NT2/D1 (cell line): ENCODE measurements around the gene SNX14.
"Not testable (repeated sequence)": the region's sequence is repeated elsewhere in the genome, so short reads cannot be mapped to it uniquely, and the experiment has no call there.

Experiments used
- DNase-seq: peaks from one replicate; pipeline ENCODE4 v3.0.0-alpha.2; 2011; ENCODE audit warnings: low read depth, low spot score
- H3K27me3 ChIP-seq: 2 replicates; pipeline ENCODE4 v1.6.0; 2011; ENCODE audit warnings: mild to moderate bottlenecking; ENCODE audit not compliant: insufficient read length, insufficient read depth
- H3K36me3 ChIP-seq: 2 replicates; pipeline ENCODE4 v1.6.1; 2011; ENCODE audit warnings: mild to moderate bottlenecking, low read length, mixed read lengths; ENCODE audit not compliant: insufficient read depth, insufficient read length
- H3K4me1 ChIP-seq: 2 replicates; pipeline ENCODE4 v1.5.1; 2011; ENCODE audit not compliant: insufficient read depth, insufficient read length
- H3K4me3 ChIP-seq: 2 replicates; pipeline ENCODE4 v1.5.1; 2011; ENCODE audit warnings: low read depth; ENCODE audit not compliant: insufficient read length
- H3K9ac ChIP-seq: 2 replicates; pipeline ENCODE4 v1.6.0; 2011; ENCODE audit warnings: low read depth; ENCODE audit not compliant: insufficient read length
- H3K9me3 ChIP-seq: 2 replicates; pipeline ENCODE4 v1.5.1; 2011; ENCODE audit warnings: mild to moderate bottlenecking, low read length; ENCODE audit not compliant: insufficient read depth
- SUZ12 ChIP-seq: IDR thresholded peaks from 2 replicates; pipeline ENCODE4 v1.6.1; 2011; ENCODE audit not compliant: insufficient read length, insufficient read depth; ENCODE audit errors: extremely low read depth
- YY1 ChIP-seq: IDR thresholded peaks from 2 replicates; pipeline ENCODE4 v1.6.1; 2011; ENCODE audit not compliant: insufficient read length, insufficient read depth
- ZNF274 ChIP-seq: IDR thresholded peaks from 2 replicates; pipeline ENCODE4 v1.6.1; 2011; ENCODE audit warnings: mild to moderate bottlenecking, low read depth, low read length

Gene SNX14

GRCh38 chr6:85632164-85632942, 38.7 kb upstream of the SNX14 start:
- Histone ChIP-seq H3K4me1 (no peaks in the 10 kb centered on the region), H3K9ac (no peak overlapping the region), H3K4me3 (no peak overlapping the region), H3K9me3 (no peaks in the 10 kb centered on the region), H3K27me3 (no peaks in the 10 kb centered on the region), H3K36me3 (peaks cover 88% of the 10 kb centered on the region)
- DNase-seq: no peak
- no peak for TF ChIP-seq ZNF274
- no peak for TF ChIP-seq YY1
- no peak for TF ChIP-seq SUZ12

- not testable (repeated sequence) for H3K27me3 ChIP-seq, H3K9me3 ChIP-seq, H3K4me1 ChIP-seq, DNase-seq, H3K9ac ChIP-seq, H3K4me3 ChIP-seq
- peaks cover 86% of the 10 kb centered on the region for H3K36me3 ChIP-seq
Measured at GRCh38 chr6:85631117-85631516, 37.5 kb upstream of the SNX14 start.

- TF ChIP-seq YY1 (no peak), SUZ12 (no peak), ZNF274 (no peak)
Measured at GRCh38 chr6:85628353-85628752, 34.7 kb upstream of the SNX14 start.

GRCh38 chr6:85620308-85620707, 26.6 kb upstream of the SNX14 start:
- Histone ChIP-seq H3K9ac (no peak overlapping the region), H3K4me1 (no peaks in the 10 kb centered on the region), H3K4me3 (no peak overlapping the region), H3K36me3 (peaks cover 78% of the 10 kb centered on the region), H3K27me3 (no peaks in the 10 kb centered on the region), H3K9me3 (no peaks in the 10 kb centered on the region)
- no peak for DNase-seq
- TF ChIP-seq YY1 (no peak), SUZ12 (no peak), ZNF274 (no peak)

More at GRCh38 chr6:85628353-85628752, 34.7 kb upstream of the SNX14 start:
- H3K9ac ChIP-seq: no peak overlapping the region
- no peak for DNase-seq
- no peaks in the 10 kb centered on the region for H3K4me1 ChIP-seq
- peaks cover 72% of the 10 kb centered on the region for H3K36me3 ChIP-seq
- no peaks in the 10 kb centered on the region for H3K27me3 ChIP-seq
- H3K4me3 ChIP-seq: no peak overlapping the region
- no peaks in the 10 kb centered on the region for H3K9me3 ChIP-seq

- no peak for TF ChIP-seq ZNF274
- TF ChIP-seq YY1: no peak
- no peak for TF ChIP-seq SUZ12
- Histone ChIP-seq H3K4me3 (no peak overlapping the region), H3K4me1 (no peaks in the 10 kb centered on the region), H3K9me3 (no peaks in the 10 kb centered on the region), H3K27me3 (peaks cover 2% of the 10 kb centered on the region), H3K36me3 (peaks cover 89% of the 10 kb centered on the region), H3K9ac (no peak overlapping the region)
- no peak for DNase-seq
Measured at GRCh38 chr6:85614780-85615179, 21.1 kb upstream of the SNX14 start.

GRCh38 chr6:85612690-85613474, 19.2 kb upstream of the SNX14 start:
- no peak for DNase-seq
- H3K36me3 ChIP-seq: peaks cover 85% of the 10 kb centered on the region

GRCh38 chr6:85610182-85610895, 16.7 kb upstream of the SNX14 start:
- Histone ChIP-seq H3K9me3 (no peaks in the 10 kb centered on the region), H3K27me3 (peaks cover 2% of the 10 kb centered on the region), H3K36me3 (peaks cover 69% of the 10 kb centered on the region), H3K9ac (no peak overlapping the region), H3K4me1 (no peaks in the 10 kb centered on the region), H3K4me3 (no peak overlapping the region)
- DNase-seq: no peak
- TF ChIP-seq SUZ12 (no peak), YY1 (no peak), ZNF274 (no peak)

More at GRCh38 chr6:85612690-85613474, 19.2 kb upstream of the SNX14 start:
- no peak for TF ChIP-seq YY1
- TF ChIP-seq SUZ12: no peak
- no peak for TF ChIP-seq ZNF274
- H3K4me1 ChIP-seq: no peaks in the 10 kb centered on the region
- peaks cover 2% of the 10 kb centered on the region for H3K27me3 ChIP-seq
- no peak overlapping the region for H3K4me3 ChIP-seq
- no peaks in the 10 kb centered on the region for H3K9me3 ChIP-seq
- H3K9ac ChIP-seq: no peak overlapping the region
